GM21423 (cell line): ENCODE results near the gene TOMM7.
"Not testable (repeated sequence)": the region's sequence is repeated elsewhere in the genome, so short reads cannot be mapped to it uniquely, and the experiment has no call there.

Experiments used
- ATAC-seq: cut with Tn5 transposase; IDR thresholded peaks from one replicate; pipeline ENCODE4 v1.9.1; 2021; ENCODE audit warnings: mild to moderate bottlenecking, moderate library complexity; ENCODE audit not compliant: unreplicated experiment

The TOMM7 gene

DNA sequence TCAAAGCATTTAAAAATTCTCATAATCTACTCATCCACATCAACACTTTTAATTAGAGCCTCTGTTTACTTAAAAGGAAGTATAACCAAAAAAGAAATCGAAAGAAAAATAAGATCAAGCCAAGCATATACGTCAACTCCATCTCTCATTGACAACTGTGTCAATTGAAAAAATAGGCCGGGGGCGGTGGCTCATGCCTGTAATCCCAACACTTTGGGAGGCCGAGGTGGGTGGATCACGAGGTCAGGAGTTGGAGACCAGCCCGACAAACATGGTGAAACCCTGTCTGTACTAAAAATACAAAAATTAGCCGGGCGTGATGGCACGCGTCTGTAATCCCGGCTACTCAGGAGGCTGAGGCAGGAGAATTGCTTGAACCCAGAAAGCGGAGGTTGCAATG lies 32.0 kb downstream of the TOMM7 start:
- not testable (repeated sequence) for ATAC-seq

GRCh38 chr7:22787951-22788350 lies 34.7 kb downstream of the TOMM7 start:
- no peak for ATAC-seq

DNA sequence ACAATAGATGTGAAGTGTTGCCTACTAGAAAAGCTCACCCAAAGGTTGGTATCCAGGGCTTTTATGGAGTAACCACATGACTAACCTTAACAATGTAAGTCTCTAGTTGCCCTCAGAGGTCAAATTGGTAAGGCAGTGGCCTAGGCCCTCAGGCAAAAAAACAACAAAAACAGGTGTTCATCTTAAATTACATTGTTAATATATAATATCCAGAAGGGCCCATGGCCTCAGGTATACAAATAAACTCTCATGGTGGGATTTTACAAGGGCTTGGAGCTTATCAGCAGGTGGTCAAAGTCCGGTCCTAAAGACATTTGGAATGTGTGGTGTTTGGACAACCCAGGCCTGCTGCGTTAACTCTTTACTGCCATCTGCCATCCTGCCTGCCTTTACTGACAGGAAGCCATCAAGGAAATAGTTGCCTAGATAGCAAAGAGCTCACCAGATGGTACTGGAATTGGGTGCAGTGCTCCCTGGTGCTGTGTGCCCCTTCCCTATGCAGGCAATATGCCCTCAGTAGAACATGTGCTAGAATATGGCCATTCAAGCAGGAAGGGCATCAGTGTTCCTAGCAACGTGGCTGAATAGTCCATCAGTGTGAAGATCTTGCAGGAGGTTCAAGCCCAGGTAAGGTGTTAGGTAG lies 36.2 kb downstream of the TOMM7 start:
- no peak for ATAC-seq

GRCh38 chr7:22784346-22784745 lies 38.3 kb downstream of the TOMM7 start:
- ATAC-seq: no peak

- no peak for ATAC-seq
Observed at GRCh38 chr7:22783421-22783820, 39.2 kb downstream of the TOMM7 start.

GRCh38 chr7:22782616-22783232 lies 39.9 kb downstream of the TOMM7 start:
- ATAC-seq: no peak

DNA sequence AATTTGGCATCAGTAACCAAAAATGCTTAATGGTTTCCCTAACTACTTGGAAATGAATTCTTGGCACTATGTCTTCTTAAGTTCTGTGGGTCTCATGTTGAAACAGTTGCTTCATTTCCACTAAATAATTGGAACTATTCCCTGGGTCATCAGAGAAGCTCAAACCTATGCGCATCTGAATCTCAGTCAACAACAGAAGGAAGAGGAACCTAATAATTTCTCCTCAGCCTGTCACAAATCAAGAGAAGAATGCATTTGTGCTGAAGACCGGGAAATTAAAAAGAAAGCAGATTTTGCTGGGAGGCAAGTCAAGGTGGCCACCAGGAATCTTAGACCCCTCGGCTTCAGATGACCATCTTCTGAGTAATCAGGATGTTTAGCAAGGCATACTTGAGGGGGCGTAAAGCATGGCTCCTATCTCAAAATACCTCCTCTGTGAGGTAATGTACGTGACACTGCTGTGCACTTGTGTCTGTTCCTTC lies 41.4 kb downstream of the TOMM7 start:
- no peak for ATAC-seq

- ATAC-seq: not testable (repeated sequence)
Observed at GRCh38 chr7:22779730-22780323, 42.8 kb downstream of the TOMM7 start.

GRCh38 chr7:22776964-22777363 lies 45.7 kb downstream of the TOMM7 start:
- ATAC-seq: no peak

DNA sequence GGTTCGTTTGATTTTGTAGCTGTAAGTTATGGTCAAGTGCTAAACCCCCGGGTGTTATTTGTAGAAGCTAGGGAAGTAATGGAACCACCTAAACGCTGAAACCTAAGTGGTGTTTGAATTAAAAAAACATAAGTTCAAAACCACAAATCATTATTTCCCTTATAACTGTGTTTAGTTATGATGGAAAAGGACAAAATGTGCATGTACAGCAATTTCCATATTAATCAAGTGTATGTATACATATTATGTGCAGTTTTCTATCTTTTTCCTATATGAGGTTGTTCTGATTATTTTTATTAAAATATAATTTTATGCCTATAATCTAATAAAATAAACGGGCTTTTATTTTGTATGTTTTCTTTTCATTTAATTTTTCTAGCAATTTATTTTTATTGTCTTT lies 49.8 kb downstream of the TOMM7 start:
- ATAC-seq: no peak

GRCh38 chr7:22771872-22772228 lies 50.8 kb downstream of the TOMM7 start:
- ATAC-seq: no peak

DNA sequence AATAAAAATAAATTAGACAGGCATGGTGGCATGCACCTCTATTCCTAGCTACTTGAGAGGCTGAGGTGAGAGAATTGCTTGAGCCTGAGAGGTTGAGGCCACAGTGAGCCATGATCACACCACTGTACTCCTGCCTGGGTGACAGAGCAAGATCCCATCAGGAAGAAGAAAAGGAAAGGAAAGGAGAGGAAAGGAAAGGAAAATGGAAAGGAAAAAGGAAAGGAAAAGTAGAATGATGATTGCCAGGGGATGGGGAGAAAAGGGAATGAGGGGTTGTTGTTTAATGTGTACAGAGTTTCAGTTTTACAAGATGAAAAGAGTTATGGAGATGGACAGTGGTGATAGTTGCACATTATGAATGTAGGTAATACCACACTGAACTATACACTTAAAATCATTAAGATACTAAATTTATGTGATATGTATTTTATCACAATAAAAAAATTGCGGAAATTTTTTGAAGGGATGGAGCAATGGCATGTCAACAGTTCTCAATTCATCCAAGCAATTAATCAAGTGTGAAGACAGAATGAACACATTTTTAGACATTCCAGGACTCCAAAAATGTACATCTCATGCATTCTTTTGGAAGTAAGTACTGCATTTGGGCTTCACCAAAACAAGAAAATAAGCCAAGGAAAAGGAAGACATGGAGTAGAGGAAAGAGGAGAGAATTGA lies 51.3 kb downstream of the TOMM7 start:
- ATAC-seq: no peak

GRCh38 chr7:22765609-22766008 lies 57.0 kb downstream of the TOMM7 start:
- ATAC-seq: peak; percentile 85
